Parathyroid adenoma (tissue), 2 donors: ENCODE measurements around the gene SDR9C7.
"Not testable (repeated sequence)": the region's sequence is repeated elsewhere in the genome, so short reads cannot be mapped to it uniquely, and the experiment has no call there.

Experiments
- H2AFZ ChIP-seq: fragments of 300-600 bp; sonication (generic); one replicate; pipeline ENCODE4 v1.7.0; 2017; ENCODE audit warnings: antibody characterized with exemption, mild to moderate bottlenecking
- H3K27ac ChIP-seq: fragments of 300-600 bp; sonication (generic); one replicate; pipeline ENCODE4 v1.7.0; 2017
- H3K27me3 ChIP-seq: fragments of 300-600 bp; sonication (generic); one replicate; pipeline ENCODE4 v1.7.0; 2017; ENCODE audit warnings: low read length; ENCODE audit not compliant: control insufficient read depth, insufficient read depth
- H3K36me3 ChIP-seq: fragments of 300-600 bp; sonication (generic); one replicate; pipeline ENCODE4 v1.7.0; 2017; ENCODE audit warnings: low read length; ENCODE audit not compliant: control insufficient read depth, insufficient read depth
- H3K4me1 ChIP-seq: fragments of 300-600 bp; sonication (generic); one replicate; pipeline ENCODE4 v1.7.0; 2017; ENCODE audit warnings: control low read depth
- H3K4me2 ChIP-seq: fragments of 300-600 bp; sonication (generic); one replicate; pipeline ENCODE4 v1.7.0; 2017; ENCODE audit warnings: low read length
- H3K4me3 ChIP-seq: fragments of 300-600 bp; sonication (generic); one replicate; pipeline ENCODE4 v1.7.0; 2017; ENCODE audit warnings: low read depth, low read length
- H3K79me2 ChIP-seq: fragments of 300-600 bp; sonication (generic); one replicate; pipeline ENCODE4 v1.7.0; 2017; ENCODE audit warnings: control low read depth
- H3K9ac ChIP-seq: fragments of 300-600 bp; sonication (generic); one replicate; pipeline ENCODE4 v1.7.0; 2017; ENCODE audit warnings: mild to moderate bottlenecking
- H3K9me3 ChIP-seq: fragments of 300-600 bp; sonication (generic); one replicate; pipeline ENCODE4 v1.7.0; 2017; ENCODE audit warnings: low read length; ENCODE audit not compliant: control insufficient read depth
- CTCF ChIP-seq: fragments of 300-600 bp; sonication (generic); IDR thresholded peaks from one replicate; pipeline ENCODE4 v1.7.0; 2017; ENCODE audit warnings: antibody characterized with exemption, mild to moderate bottlenecking
- donor health status: primary hyperparathyroidism.

Gene SDR9C7

DNA sequence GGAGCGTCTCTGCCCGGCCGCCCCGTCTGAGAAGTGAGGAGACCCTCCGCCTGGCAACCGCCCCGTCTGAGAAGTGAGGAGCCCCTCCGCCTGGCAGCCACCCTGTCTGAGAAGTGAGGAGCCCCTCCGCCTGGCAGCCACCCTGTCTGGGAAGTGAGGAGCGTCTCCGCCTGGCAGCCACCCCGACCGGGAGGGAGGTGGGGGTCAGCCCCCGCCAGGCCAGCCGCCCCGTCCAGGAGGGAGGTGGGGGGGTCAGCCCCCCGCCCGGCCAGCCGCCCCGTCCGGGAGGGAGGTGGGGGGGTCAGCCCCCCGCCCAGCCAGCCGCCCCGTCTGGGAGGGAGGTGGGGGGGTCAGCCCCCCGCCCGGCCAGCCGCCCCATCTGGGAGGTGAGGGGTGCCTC lies 29.3 kb upstream of the SDR9C7 start:
- H2AFZ ChIP-seq, H3K9ac ChIP-seq, H3K27me3 ChIP-seq, H3K27ac ChIP-seq, H3K4me3 ChIP-seq, H3K9me3 ChIP-seq, H3K79me2 ChIP-seq, H3K4me2 ChIP-seq, H3K36me3 ChIP-seq, H3K4me1 ChIP-seq: not testable (repeated sequence)

GRCh38 chr12:56962247-56962646 lies 28.0 kb upstream of the SDR9C7 start:
- H3K9ac ChIP-seq, H3K4me2 ChIP-seq, H3K79me2 ChIP-seq, H3K27me3 ChIP-seq, H3K4me3 ChIP-seq, H3K4me1 ChIP-seq, H3K27ac ChIP-seq, H3K9me3 ChIP-seq, H2AFZ ChIP-seq, H3K36me3 ChIP-seq: not testable (repeated sequence)

DNA sequence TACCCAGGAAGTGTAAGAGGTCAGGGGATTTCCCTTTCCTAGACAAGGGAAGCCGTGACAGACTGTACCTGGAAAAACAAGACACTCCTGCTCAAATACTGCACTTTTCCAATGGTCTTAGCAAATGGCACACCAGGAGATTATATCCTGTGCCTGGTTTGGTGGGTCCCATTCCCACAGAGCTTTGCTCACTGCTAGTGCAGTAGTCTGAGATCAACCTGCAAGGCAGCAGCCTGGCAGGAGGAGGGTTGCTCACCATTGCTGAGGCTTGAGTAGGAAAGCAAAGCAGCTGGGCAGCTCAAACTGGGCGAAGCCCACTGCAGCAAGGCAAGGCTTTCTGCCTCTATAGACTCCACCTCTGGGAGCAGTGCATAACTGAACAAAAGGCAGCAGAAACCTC lies 24.2 kb upstream of the SDR9C7 start:
- Histone ChIP-seq H3K4me2 (no peak overlapping the region), H3K36me3 (no peaks in the 10 kb centered on the region), H3K4me3 (no peak overlapping the region), H2AFZ (no peak overlapping the region), H3K27me3 (no peaks in the 10 kb centered on the region), H3K79me2 (no peaks in the 10 kb centered on the region), H3K9ac (no peak overlapping the region), H3K27ac (no peak overlapping the region), H3K4me1 (no peaks in the 10 kb centered on the region), H3K9me3 (no peaks in the 10 kb centered on the region)
- TF ChIP-seq CTCF = no peak

DNA sequence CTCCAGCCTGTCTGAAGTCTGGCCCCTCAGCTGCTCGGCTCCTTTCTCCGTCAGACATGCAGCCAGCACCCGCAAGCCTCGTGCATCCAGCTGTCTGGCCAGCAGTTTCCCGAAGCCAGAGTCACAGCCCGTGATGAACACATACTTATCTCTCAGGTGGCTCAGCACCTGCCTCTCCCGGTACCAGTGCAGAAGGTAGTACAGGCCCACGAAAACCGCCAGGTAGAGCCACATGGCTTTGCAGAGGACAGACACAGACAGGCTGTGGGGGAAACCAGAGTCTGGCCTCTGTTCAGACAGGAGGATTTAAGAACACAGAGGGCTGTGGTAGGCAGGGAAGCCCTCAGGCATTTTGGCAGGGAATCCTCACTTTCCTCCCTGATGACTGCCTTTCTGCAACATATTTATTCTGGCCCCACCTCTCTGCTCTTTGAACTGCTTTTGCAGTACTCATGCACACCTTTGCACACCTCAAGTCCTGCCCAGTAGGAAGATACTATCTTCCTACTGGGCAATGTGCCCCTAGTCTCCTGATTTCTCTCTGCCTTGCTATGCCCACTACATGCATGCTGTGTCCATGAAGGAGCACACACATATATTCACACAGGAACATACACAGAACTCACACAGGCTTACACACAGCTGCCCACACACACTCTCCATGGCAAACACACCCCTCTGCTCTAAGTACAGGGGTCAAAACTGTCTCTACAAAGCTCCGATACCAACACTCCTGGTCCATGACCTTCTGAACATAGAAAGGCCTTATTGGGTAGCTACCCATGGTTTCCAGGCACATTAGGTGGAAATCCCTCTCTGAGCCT lies 23.2 kb upstream of the SDR9C7 start, which contains the start of gene RDH16:
Gene RDH16, minus strand, starts transcription at position 380 of the 824 bp plus-strand sequence. Its CDS starts 146 bp downstream, at position 234.
- Histone ChIP-seq H3K4me2 (no peak within 1 kb of the TSS), H3K79me2 (no peaks in the 10 kb centered on the region), H3K9ac (no peak within 1 kb of the TSS), H3K27ac (no peak within 1 kb of the TSS), H3K4me1 (no peaks in the 10 kb centered on the region), H3K27me3 (no peaks in the 10 kb centered on the region), H3K4me3 (no peak within 1 kb of the TSS), H3K36me3 (no peaks in the 10 kb centered on the region), H2AFZ (no peak within 1 kb of the TSS), H3K9me3 (no peaks in the 10 kb centered on the region)
- no peak for TF ChIP-seq CTCF

GRCh38 chr12:56955631-56956256 lies 21.5 kb upstream of the SDR9C7 start:
- Histone ChIP-seq H3K4me3 (no peak overlapping the region), H3K9ac (no peak overlapping the region), H3K27ac (no peak overlapping the region), H3K27me3 (no peaks in the 10 kb centered on the region), H3K79me2 (no peaks in the 10 kb centered on the region), H2AFZ (no peak overlapping the region), H3K4me1 (no peaks in the 10 kb centered on the region), H3K4me2 (no peak overlapping the region), H3K9me3 (no peaks in the 10 kb centered on the region), H3K36me3 (no peaks in the 10 kb centered on the region)
- TF ChIP-seq CTCF = no peak
